ENCODE measurements around the gene RS1. TPM values are rescaled to one million over a fixed set of nuclear protein-coding genes. Genes with fewer than 3 reads are reported as not detected.

Gene RS1
- total and polyA plus RNA-seq, 2 donors (not counting 3 experiments of a cell fraction or from before 2014, with no cell fraction given), result not detected

- Histone ChIP-seq H2AFZ (ENCODE audit: low read depth, low read length) (no peak overlapping the region), H3K9ac (replicated peaks; ENCODE audit: extremely low read depth, insufficient read depth, low read length) (no peak overlapping the region), H3K4me2 (ENCODE audit: insufficient read depth, low read length) (no peak overlapping the region), H3K4me3 (replicated peaks in 1 of 3; ENCODE audit: insufficient read depth in 1 of 3, low read depth in 1 of 3, low read length in 3 of 3) (no peak overlapping the region), H3K36me3 (ENCODE audit: control insufficient read depth in 2 of 2, extremely low read depth in 1 of 2, insufficient read depth in 2 of 2, low read length in 2 of 2) (no peaks in the 10 kb centered on the region), H3K27ac (ENCODE audit: insufficient read depth, low read depth, low read length) (no peak overlapping the region), H3K9me3 (replicated peaks; ENCODE audit: control insufficient read depth, insufficient read depth, low read length) (no peaks in the 10 kb centered on the region), H3K9me1 (replicated peaks; ENCODE audit: control insufficient read depth, extremely low read depth, insufficient read depth, low read length) (no peaks in the 10 kb centered on the region), H3K79me2 (ENCODE audit: control insufficient read depth, insufficient read depth, low read length) (no peaks in the 10 kb centered on the region), H4K20me1 (replicated peaks; ENCODE audit: control insufficient read depth, extremely low read depth, insufficient read depth, low read length) (no peaks in the 10 kb centered on the region), H3K27me3 (ENCODE audit: control insufficient read depth in 2 of 2, insufficient read depth in 2 of 2, low read length in 2 of 2) (peaks cover 0 to 4% of the 10 kb centered on the region in 2 experiments), H3K4me1 (ENCODE audit: control insufficient read depth, extremely low read depth, insufficient read depth, low read length) (peaks cover 14% of the 10 kb centered on the region)
- BruUV-seq (replicated peaks), result no TSS peak
- dilution Hi-C loops (cut with MboI; ENCODE audit: extremely low pct_ligation_motif_present, low sequenced_read_pairs) (no loop called here), intact Hi-C loops (cut with micrococcal nuclease) (loop anchor here (10.0 kb wide), 1 partner anchor 976 kb away; no protein-coding TSS in a partner anchor)
- POLR2A ChIA-PET, result no interaction called here
- FAIRE-seq (no peak), DNase-seq (ENCODE audit: low read depth, low spot score) (no peak)
- CTCF ChIA-PET, result no interaction called here
- TF ChIP-seq MAX (IDR thresholded peaks at IDR 0.05; ENCODE audit: insufficient read depth, insufficient read length) (no peak), EZH2 (IDR thresholded peaks at IDR 0.05; ENCODE audit: borderline replicate concordance, low read depth, low read length, severe bottlenecking) (no peak), JUN (IDR thresholded peaks at IDR 0.05; ENCODE audit: borderline replicate concordance, insufficient read depth, insufficient read length, low read depth) (no peak), POLR2AphosphoS5 (IDR thresholded peaks at IDR 0.05; ENCODE audit: insufficient read depth, low read depth, low read length) (no peak), FOS (IDR thresholded peaks at IDR 0.05; ENCODE audit: borderline replicate concordance, insufficient read depth, low read length) (no peak), GATA2 (IDR thresholded peaks at IDR 0.05; ENCODE audit: insufficient read depth, insufficient read length, low read depth, low read length) (no peak), POLR2A (IDR thresholded peaks at IDR 0.05; ENCODE audit: low read depth, low read length) (no peak), CTCF (IDR thresholded peaks at IDR 0.05; ENCODE audit: extremely low read depth in 1 of 2, insufficient read depth in 1 of 2, low read depth in 1 of 2, low read length in 2 of 2) (no peak), MYC (IDR thresholded peaks at IDR 0.05; ENCODE audit: low read depth, low read length) (no peak)
These were observed 27.1 kb upstream of the RS1 start for GRCh38 chrX:18698737-18699650.

All from endothelial cell of umbilical vein (primary cell).